Measurements from ENCODE around the gene SLC26A4. TPM values are rescaled to one million over a fixed set of nuclear protein-coding genes. Genes with fewer than 3 reads are reported as not detected.

SLC26A4 gene
- total RNA-seq, 1 donor from 2014 or later, result 0.57 TPM

GRCh38 chr7:107676249-107676648 lies 15.6 kb downstream of the SLC26A4 start:
- Histone ChIP-seq H3K36me3 (ENCODE audit: insufficient read depth, low read length) (no peaks in the 10 kb centered on the region), H3K4me1 (ENCODE audit: insufficient read depth, low read length) (no peaks in the 10 kb centered on the region), H3K79me2 (ENCODE audit: insufficient read depth, low read length) (no peaks in the 10 kb centered on the region), H3K27me3 (ENCODE audit: insufficient read depth, low read length) (no peaks in the 10 kb centered on the region), H3K9me3 (ENCODE audit: insufficient read depth, low read depth, low read length) (no peaks in the 10 kb centered on the region), H3K4me2 (ENCODE audit: low read length) (no peak overlapping the region), H2AFZ (ENCODE audit: low read depth, low read length) (no peak overlapping the region), H3K9ac (ENCODE audit: low read length) (no peak overlapping the region), H3K27ac (ENCODE audit: low read depth, low read length) (no peak overlapping the region), H3K4me3 (ENCODE audit: insufficient read depth, low read depth, low read length) (no peak overlapping the region), H4K20me1 (ENCODE audit: insufficient read depth, low read length) (no peaks in the 10 kb centered on the region)
- no peaks in the 10 kb centered on the region for H3K4me1 Mint-ChIP-seq (ENCODE audit: low read depth, unreplicated experiment)
- peaks cover 3% of the 10 kb centered on the region for H3K9me3 Mint-ChIP-seq (ENCODE audit: unreplicated experiment)
- H3K4me3 Mint-ChIP-seq (ENCODE audit: unreplicated experiment), result no peak overlapping the region
- H3K36me3 Mint-ChIP-seq (ENCODE audit: low read depth, unreplicated experiment), result no peaks in the 10 kb centered on the region
- no peak overlapping the region for H3K27ac Mint-ChIP-seq (ENCODE audit: unreplicated experiment)
- DNase-seq (ENCODE audit: low read depth) (no peak), FAIRE-seq (no peak)
- TF ChIP-seq, protein P1, sequence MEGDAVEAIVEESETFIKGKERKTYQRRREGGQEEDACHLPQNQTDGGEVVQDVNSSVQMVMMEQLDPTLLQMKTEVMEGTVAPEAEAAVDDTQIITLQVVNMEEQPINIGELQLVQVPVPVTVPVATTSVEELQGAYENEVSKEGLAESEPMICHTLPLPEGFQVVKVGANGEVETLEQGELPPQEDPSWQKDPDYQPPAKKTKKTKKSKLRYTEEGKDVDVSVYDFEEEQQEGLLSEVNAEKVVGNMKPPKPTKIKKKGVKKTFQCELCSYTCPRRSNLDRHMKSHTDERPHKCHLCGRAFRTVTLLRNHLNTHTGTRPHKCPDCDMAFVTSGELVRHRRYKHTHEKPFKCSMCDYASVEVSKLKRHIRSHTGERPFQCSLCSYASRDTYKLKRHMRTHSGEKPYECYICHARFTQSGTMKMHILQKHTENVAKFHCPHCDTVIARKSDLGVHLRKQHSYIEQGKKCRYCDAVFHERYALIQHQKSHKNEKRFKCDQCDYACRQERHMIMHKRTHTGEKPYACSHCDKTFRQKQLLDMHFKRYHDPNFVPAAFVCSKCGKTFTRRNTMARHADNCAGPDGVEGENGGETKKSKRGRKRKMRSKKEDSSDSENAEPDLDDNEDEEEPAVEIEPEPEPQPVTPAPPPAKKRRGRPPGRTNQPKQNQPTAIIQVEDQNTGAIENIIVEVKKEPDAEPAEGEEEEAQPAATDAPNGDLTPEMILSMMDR (IDR thresholded peaks at IDR 0.05; ENCODE audit: insufficient read depth, low read depth, low read length), result no peak
- no peak for TF ChIP-seq EZH2 (IDR thresholded peaks at IDR 0.05; ENCODE audit: insufficient read depth, low read length)
- H3K27me3 Mint-ChIP-seq (ENCODE audit: low read depth, unreplicated experiment), result no peaks in the 10 kb centered on the region

DNA sequence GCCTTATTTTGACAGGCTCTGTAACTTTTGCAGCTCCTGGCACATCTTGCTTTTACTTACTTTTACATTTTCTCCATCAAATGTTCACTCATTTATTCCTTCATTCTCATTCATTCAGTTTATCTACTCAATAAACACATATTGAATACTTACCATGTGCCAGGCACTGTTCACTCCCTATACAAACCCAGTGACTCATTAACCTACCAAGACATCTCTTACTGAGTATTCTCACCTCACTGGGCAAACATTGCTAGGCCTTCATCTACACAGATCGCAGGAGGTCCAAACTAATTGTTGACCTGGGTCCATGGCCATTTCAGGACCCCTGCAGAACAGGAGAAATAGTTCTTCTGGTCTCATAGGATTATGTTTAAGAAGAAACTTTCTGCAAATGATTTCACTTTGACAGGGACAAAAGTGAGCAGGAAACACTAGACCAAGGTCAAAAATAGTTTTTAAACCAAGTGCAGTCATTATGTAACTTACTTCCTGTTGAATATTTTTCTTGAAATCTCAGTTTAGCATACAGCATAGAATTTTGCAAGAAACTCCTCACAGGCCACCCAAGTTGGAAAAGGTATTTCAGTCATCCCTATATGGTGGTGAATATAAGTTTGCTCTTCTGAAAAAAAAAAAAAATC lies 17.6 kb downstream of the SLC26A4 start:
- Histone ChIP-seq H2AFZ (ENCODE audit: low read depth, low read length) (no peak overlapping the region), H3K9me3 (ENCODE audit: insufficient read depth, low read depth, low read length) (no peaks in the 10 kb centered on the region), H3K4me1 (ENCODE audit: insufficient read depth, low read length) (no peaks in the 10 kb centered on the region), H3K9ac (ENCODE audit: low read length) (no peak overlapping the region), H3K27ac (ENCODE audit: low read depth, low read length) (no peak overlapping the region), H3K4me3 (ENCODE audit: insufficient read depth, low read depth, low read length) (no peak overlapping the region), H3K79me2 (ENCODE audit: insufficient read depth, low read length) (no peaks in the 10 kb centered on the region), H3K27me3 (ENCODE audit: insufficient read depth, low read length) (no peaks in the 10 kb centered on the region), H3K4me2 (ENCODE audit: low read length) (no peak overlapping the region), H3K36me3 (ENCODE audit: insufficient read depth, low read length) (no peaks in the 10 kb centered on the region), H4K20me1 (ENCODE audit: insufficient read depth, low read length) (no peaks in the 10 kb centered on the region)
- DNase-seq (ENCODE audit: low read depth) (no peak), FAIRE-seq (no peak)
- no peaks in the 10 kb centered on the region for H3K36me3 Mint-ChIP-seq (ENCODE audit: low read depth, unreplicated experiment)
- H3K27ac Mint-ChIP-seq (ENCODE audit: unreplicated experiment), result no peak overlapping the region
- H3K4me1 Mint-ChIP-seq (ENCODE audit: low read depth, unreplicated experiment), result no peaks in the 10 kb centered on the region
- H3K27me3 Mint-ChIP-seq (ENCODE audit: low read depth, unreplicated experiment), result no peaks in the 10 kb centered on the region
- H3K4me3 Mint-ChIP-seq (ENCODE audit: unreplicated experiment), result no peak overlapping the region
- peaks cover 3% of the 10 kb centered on the region for H3K9me3 Mint-ChIP-seq (ENCODE audit: unreplicated experiment)
- TF ChIP-seq, protein P1 (IDR thresholded peaks at IDR 0.05; ENCODE audit: insufficient read depth, low read depth, low read length), result no peak
- no peak for TF ChIP-seq EZH2 (IDR thresholded peaks at IDR 0.05; ENCODE audit: insufficient read depth, low read length)

- H3K79me2 ChIP-seq (ENCODE audit: insufficient read depth, low read length), result no peaks in the 10 kb centered on the region
- no peaks in the 10 kb centered on the region for H3K9me3 ChIP-seq (ENCODE audit: insufficient read depth, low read depth, low read length)
- H3K9me3 Mint-ChIP-seq (ENCODE audit: unreplicated experiment), result no peaks in the 10 kb centered on the region
- peaks cover 1% of the 10 kb centered on the region for H3K4me1 Mint-ChIP-seq (ENCODE audit: low read depth, unreplicated experiment)
- no peak overlapping the region for H2AFZ ChIP-seq (ENCODE audit: low read depth, low read length)
- H3K4me3 ChIP-seq (ENCODE audit: insufficient read depth, low read depth, low read length), result no peak overlapping the region
- H3K4me2 ChIP-seq (ENCODE audit: low read length), result no peak overlapping the region
- H3K4me1 ChIP-seq (ENCODE audit: insufficient read depth, low read length), result no peaks in the 10 kb centered on the region
- no peak overlapping the region for H3K9ac ChIP-seq (ENCODE audit: low read length)
- H3K4me3 Mint-ChIP-seq (ENCODE audit: unreplicated experiment), result no peak overlapping the region
- no peaks in the 10 kb centered on the region for H4K20me1 ChIP-seq (ENCODE audit: insufficient read depth, low read length)
- H3K27me3 ChIP-seq (ENCODE audit: insufficient read depth, low read length), result no peaks in the 10 kb centered on the region
- H3K36me3 Mint-ChIP-seq (ENCODE audit: low read depth, unreplicated experiment), result no peaks in the 10 kb centered on the region
- H3K27me3 Mint-ChIP-seq (ENCODE audit: low read depth, unreplicated experiment), result no peaks in the 10 kb centered on the region
- no peak for FAIRE-seq
- H3K27ac ChIP-seq (ENCODE audit: low read depth, low read length), result no peak overlapping the region
- no peak for TF ChIP-seq EZH2 (IDR thresholded peaks at IDR 0.05; ENCODE audit: insufficient read depth, low read length)
- TF ChIP-seq, protein P1 (IDR thresholded peaks at IDR 0.05; ENCODE audit: insufficient read depth, low read depth, low read length), result no peak
- no peak for DNase-seq (ENCODE audit: low read depth)
- no peaks in the 10 kb centered on the region for H3K36me3 ChIP-seq (ENCODE audit: insufficient read depth, low read length)
- no peak overlapping the region for H3K27ac Mint-ChIP-seq (ENCODE audit: unreplicated experiment)
Observed at GRCh38 chr7:107680478-107680877, 19.9 kb downstream of the SLC26A4 start.

Data from astrocyte (in vitro differentiated cells and primary cell).